Upper lobe of left lung (tissue), 4 donors: ENCODE measurements around the gene COTL1.

Experiments used
- POLR2A ChIP-seq, 4 donors: fragments of 450-650 bp; IDR thresholded peaks; one replicate each; pipeline ENCODE4 v1.5.1; 2016 to 2017; ENCODE audit warnings: antibody characterized with exemption in 4 of 4, mild to moderate bottlenecking in 2 of 4
- TF ChIP-seq, protein P1 (sequence below), 6 experiments: fragments of 450-650 bp in 4 of 6; fragments of 200-600 bp in 2 of 6; sonication (generic) in 2 of 6; IDR thresholded peaks; one replicate each; pipeline ENCODE4 v1.5.1; 2016 to 2019; ENCODE audit warnings: antibody characterized with exemption in 6 of 6

DNA sequence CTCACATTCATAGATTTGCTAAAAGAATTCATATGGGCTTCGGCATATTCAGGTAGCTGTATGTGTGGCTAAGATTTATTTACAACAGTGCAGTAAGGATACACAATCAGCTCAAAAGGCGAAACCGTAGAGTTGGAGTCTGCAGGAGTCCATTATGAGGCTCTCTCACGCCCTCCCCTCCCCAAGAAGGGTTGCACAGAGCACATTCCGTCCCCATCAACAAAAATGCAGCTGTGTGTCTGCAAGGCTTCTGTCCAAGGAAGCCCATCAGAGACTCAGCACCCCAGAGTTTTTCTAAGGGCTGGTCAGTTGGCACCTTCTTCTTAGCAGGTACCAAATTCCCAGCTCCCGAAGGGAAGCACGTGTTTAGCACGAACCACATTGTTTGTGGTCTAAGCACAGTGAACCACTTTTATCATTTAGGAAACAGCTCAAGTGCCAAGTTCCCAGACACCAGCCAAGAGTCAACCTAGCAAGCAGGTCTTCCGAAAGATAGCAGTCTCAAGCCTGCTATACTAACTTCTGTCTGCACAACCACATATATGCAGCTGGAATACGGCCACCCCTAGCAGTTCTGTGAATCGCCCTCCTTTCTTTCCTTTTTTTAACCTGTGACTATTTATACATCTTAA, 84.9 kb downstream of the COTL1 start:
- TF ChIP-seq, protein P1, sequence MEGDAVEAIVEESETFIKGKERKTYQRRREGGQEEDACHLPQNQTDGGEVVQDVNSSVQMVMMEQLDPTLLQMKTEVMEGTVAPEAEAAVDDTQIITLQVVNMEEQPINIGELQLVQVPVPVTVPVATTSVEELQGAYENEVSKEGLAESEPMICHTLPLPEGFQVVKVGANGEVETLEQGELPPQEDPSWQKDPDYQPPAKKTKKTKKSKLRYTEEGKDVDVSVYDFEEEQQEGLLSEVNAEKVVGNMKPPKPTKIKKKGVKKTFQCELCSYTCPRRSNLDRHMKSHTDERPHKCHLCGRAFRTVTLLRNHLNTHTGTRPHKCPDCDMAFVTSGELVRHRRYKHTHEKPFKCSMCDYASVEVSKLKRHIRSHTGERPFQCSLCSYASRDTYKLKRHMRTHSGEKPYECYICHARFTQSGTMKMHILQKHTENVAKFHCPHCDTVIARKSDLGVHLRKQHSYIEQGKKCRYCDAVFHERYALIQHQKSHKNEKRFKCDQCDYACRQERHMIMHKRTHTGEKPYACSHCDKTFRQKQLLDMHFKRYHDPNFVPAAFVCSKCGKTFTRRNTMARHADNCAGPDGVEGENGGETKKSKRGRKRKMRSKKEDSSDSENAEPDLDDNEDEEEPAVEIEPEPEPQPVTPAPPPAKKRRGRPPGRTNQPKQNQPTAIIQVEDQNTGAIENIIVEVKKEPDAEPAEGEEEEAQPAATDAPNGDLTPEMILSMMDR (IDR thresholded peaks at IDR 0.05), result no peak
- no peak for TF ChIP-seq POLR2A (IDR thresholded peaks at IDR 0.05)
